ENCODE data around the gene KCTD2.

KCTD2 gene, protein sequence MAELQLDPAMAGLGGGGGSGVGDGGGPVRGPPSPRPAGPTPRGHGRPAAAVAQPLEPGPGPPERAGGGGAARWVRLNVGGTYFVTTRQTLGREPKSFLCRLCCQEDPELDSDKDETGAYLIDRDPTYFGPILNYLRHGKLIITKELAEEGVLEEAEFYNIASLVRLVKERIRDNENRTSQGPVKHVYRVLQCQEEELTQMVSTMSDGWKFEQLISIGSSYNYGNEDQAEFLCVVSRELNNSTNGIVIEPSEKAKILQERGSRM

GRCh38 chr17:75046407-75047289, at the start of gene KCTD2, which contains the start of gene ATP5PD:
KCTD2 (plus strand) TSS chr17:75047225; CDS start chr17:75047251, 26 bp downstream.
ATP5PD (minus strand) TSS chr17:75046969; CDS start chr17:75042650, 4,319 bp downstream.
- peaks cover 22% of the 10 kb centered on the region for H3K36me3 Mint-ChIP-seq (ENCODE audit: low read depth)
- TF ChIP-seq, protein P1, sequence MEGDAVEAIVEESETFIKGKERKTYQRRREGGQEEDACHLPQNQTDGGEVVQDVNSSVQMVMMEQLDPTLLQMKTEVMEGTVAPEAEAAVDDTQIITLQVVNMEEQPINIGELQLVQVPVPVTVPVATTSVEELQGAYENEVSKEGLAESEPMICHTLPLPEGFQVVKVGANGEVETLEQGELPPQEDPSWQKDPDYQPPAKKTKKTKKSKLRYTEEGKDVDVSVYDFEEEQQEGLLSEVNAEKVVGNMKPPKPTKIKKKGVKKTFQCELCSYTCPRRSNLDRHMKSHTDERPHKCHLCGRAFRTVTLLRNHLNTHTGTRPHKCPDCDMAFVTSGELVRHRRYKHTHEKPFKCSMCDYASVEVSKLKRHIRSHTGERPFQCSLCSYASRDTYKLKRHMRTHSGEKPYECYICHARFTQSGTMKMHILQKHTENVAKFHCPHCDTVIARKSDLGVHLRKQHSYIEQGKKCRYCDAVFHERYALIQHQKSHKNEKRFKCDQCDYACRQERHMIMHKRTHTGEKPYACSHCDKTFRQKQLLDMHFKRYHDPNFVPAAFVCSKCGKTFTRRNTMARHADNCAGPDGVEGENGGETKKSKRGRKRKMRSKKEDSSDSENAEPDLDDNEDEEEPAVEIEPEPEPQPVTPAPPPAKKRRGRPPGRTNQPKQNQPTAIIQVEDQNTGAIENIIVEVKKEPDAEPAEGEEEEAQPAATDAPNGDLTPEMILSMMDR (IDR thresholded peaks at IDR 0.05), result no peak
- peak within 1 kb of the TSS; percentile 96 for H3K4me3 Mint-ChIP-seq
- DNase-seq, result peak; percentile 95
- peak within 1 kb of the TSS; percentile 96 for H3K27ac Mint-ChIP-seq
- H3K9me3 Mint-ChIP-seq, result no peaks in the 10 kb centered on the region
- peaks cover 11% of the 10 kb centered on the region for H3K27me3 Mint-ChIP-seq (ENCODE audit: low read depth, poor library complexity)
- peaks cover 44% of the 10 kb centered on the region for H3K4me1 Mint-ChIP-seq

- DNase-seq, result no peak
- TF ChIP-seq, protein P1 (IDR thresholded peaks at IDR 0.05), result no peak
- H3K36me3 Mint-ChIP-seq (ENCODE audit: low read depth), result peaks cover 8% of the 10 kb centered on the region
- peaks cover 3% of the 10 kb centered on the region for H3K4me1 Mint-ChIP-seq
- H3K27me3 Mint-ChIP-seq (ENCODE audit: low read depth, poor library complexity), result no peaks in the 10 kb centered on the region
- no peaks in the 10 kb centered on the region for H3K9me3 Mint-ChIP-seq
- no peak overlapping the region for H3K4me3 Mint-ChIP-seq
- no peak overlapping the region for H3K27ac Mint-ChIP-seq
These were observed 48.2 kb upstream of the KCTD2 start for GRCh38 chr17:74998783-74999182.

GRCh38 chr17:74999523-74999922, 47.5 kb upstream of the KCTD2 start:
- Mint-ChIP-seq H3K4me3 (no peak overlapping the region), H3K27me3 (ENCODE audit: low read depth, poor library complexity) (no peaks in the 10 kb centered on the region), H3K27ac (no peak overlapping the region), H3K4me1 (no peaks in the 10 kb centered on the region), H3K9me3 (no peaks in the 10 kb centered on the region), H3K36me3 (ENCODE audit: low read depth) (peaks cover 8% of the 10 kb centered on the region)
- DNase-seq, result no peak
- TF ChIP-seq, protein P1 (IDR thresholded peaks at IDR 0.05), result no peak

- TF ChIP-seq, protein P1 (IDR thresholded peaks at IDR 0.05), result no peak
- no peak for DNase-seq
- no peak overlapping the region for H3K27ac Mint-ChIP-seq
- no peak overlapping the region for H3K4me3 Mint-ChIP-seq
- no peaks in the 10 kb centered on the region for H3K27me3 Mint-ChIP-seq (ENCODE audit: low read depth, poor library complexity)
- H3K9me3 Mint-ChIP-seq, result no peaks in the 10 kb centered on the region
- no peaks in the 10 kb centered on the region for H3K4me1 Mint-ChIP-seq
- peaks cover 4% of the 10 kb centered on the region for H3K36me3 Mint-ChIP-seq (ENCODE audit: low read depth)
These were observed 44.8 kb upstream of the KCTD2 start for GRCh38 chr17:75001915-75002843.

- TF ChIP-seq, protein P1 (IDR thresholded peaks at IDR 0.05), result no peak
- no peaks in the 10 kb centered on the region for H3K4me1 Mint-ChIP-seq
- no peak for DNase-seq
- H3K27ac Mint-ChIP-seq, result no peak overlapping the region
- H3K4me3 Mint-ChIP-seq, result no peak overlapping the region
- H3K9me3 Mint-ChIP-seq, result no peaks in the 10 kb centered on the region
- peaks cover 4% of the 10 kb centered on the region for H3K36me3 Mint-ChIP-seq (ENCODE audit: low read depth)
- peaks cover 4% of the 10 kb centered on the region for H3K27me3 Mint-ChIP-seq (ENCODE audit: low read depth, poor library complexity)
These were observed 43.7 kb upstream of the KCTD2 start for GRCh38 chr17:75003070-75003956.

All from nephron progenitor cell (in vitro differentiated cells).